Karpas-422 (cell line): ENCODE results near the gene UBA7. TPM values are rescaled to one million over a fixed set of nuclear protein-coding genes. Genes with fewer than 3 reads are reported as not detected.

Experiments used
- DNase-seq: peaks from one replicate; pipeline ENCODE4 v3.0.0-alpha.2; 2015
- H2AFZ ChIP-seq: fragments of 200-600 bp; sonication (generic); 2 replicates; pipeline ENCODE4 v1.6.1; 2014; ENCODE audit warnings: antibody characterized with exemption, low read length, mixed read lengths
- H3K27ac ChIP-seq: fragments of 200-600 bp; sonication (generic); 2 replicates; pipeline ENCODE4 v1.5.1; 2014; ENCODE audit warnings: mild to moderate bottlenecking, low read length, moderate library complexity
- H3K27me3 ChIP-seq: fragments of 200-600 bp; sonication (generic); 2 replicates; pipeline ENCODE4 v1.6.1; 2014; ENCODE audit warnings: low read length, mixed read lengths
- H3K36me3 ChIP-seq: fragments of 200-600 bp; sonication (generic); 2 replicates; pipeline ENCODE4 v1.6.1; 2014; ENCODE audit warnings: low read length, mixed read lengths; ENCODE audit not compliant: insufficient read depth
- H3K4me1 ChIP-seq: fragments of 200-600 bp; sonication (generic); 2 replicates; pipeline ENCODE4 v1.6.1; 2014; ENCODE audit warnings: mild to moderate bottlenecking, low read length, mixed read lengths
- H3K4me2 ChIP-seq: fragments of 200-600 bp; sonication (generic); 2 replicates; pipeline ENCODE4 v1.6.1; 2014; ENCODE audit warnings: low read length, low read depth, mild to moderate bottlenecking; ENCODE audit not compliant: poor library complexity, severe bottlenecking
- H3K4me3 ChIP-seq: fragments of 200-600 bp; sonication (generic); 2 replicates; pipeline ENCODE4 v1.5.1; 2014; ENCODE audit warnings: mild to moderate bottlenecking, antibody characterized with exemption, low read length, mixed read lengths
- H3K79me2 ChIP-seq: fragments of 200-600 bp; sonication (generic); 2 replicates; pipeline ENCODE4 v1.6.1; 2014; ENCODE audit warnings: mild to moderate bottlenecking, low read length, mixed read lengths
- H3K9ac ChIP-seq: fragments of 200-600 bp; sonication (generic); 2 replicates; pipeline ENCODE4 v1.6.0; 2014; ENCODE audit warnings: low read length
- H3K9me2 ChIP-seq: fragments of 200-600 bp; sonication (generic), shearing (Covaris generic); replicated peaks from 2 replicates; pipeline ENCODE4 v1.6.0; 2014; ENCODE audit warnings: mild to moderate bottlenecking, low read length, moderate library complexity; ENCODE audit not compliant: insufficient read depth
- H3K9me3 ChIP-seq: fragments of 300-700, 200-600 bp; sonication (generic); 2 replicates; pipeline ENCODE4 v1.6.1; 2014; ENCODE audit warnings: low read length, mixed read lengths
- H4K20me1 ChIP-seq: fragments of 200-600 bp; sonication (generic); 2 replicates; pipeline ENCODE4 v1.6.1; 2014; ENCODE audit warnings: mild to moderate bottlenecking, antibody characterized with exemption, low read length, low read depth; ENCODE audit not compliant: insufficient read depth
- small RNA-seq: library from RNA; depleted of rRNA; stranded (forward); fragments of <200 nt; gene quantifications from one replicate; pipeline ENCODE3, GENCODE V24; 2014
- total RNA-seq: library from RNA; depleted of rRNA; stranded (reverse); fragments of >200 nt; shearing (Covaris generic); gene quantifications from 2 replicates; pipeline ENCODE4 v1.2.3, GENCODE V29; 2014; ENCODE audit warnings: low replicate concordance; rRNA removed

UBA7 gene
- total RNA-seq, 1 experiment from 2014 or later: 10.5 TPM

GRCh38 chr3:49757197-49757596, 56.6 kb downstream of the UBA7 start:
- Histone ChIP-seq H3K27me3 (no peaks in the 10 kb centered on the region), H3K36me3 (no peaks in the 10 kb centered on the region), H3K27ac (no peak overlapping the region), H3K79me2 (peaks cover 90% of the 10 kb centered on the region), H3K9me2 (no peaks in the 10 kb centered on the region), H3K4me2 (no peak overlapping the region), H4K20me1 (no peaks in the 10 kb centered on the region), H3K9me3 (no peaks in the 10 kb centered on the region), H3K4me3 (no peak overlapping the region), H3K4me1 (no peaks in the 10 kb centered on the region), H3K9ac (no peak overlapping the region), H2AFZ (no peak overlapping the region)
- DNase-seq: no peak

GRCh38 chr3:49756036-49756435, 57.7 kb downstream of the UBA7 start:
- Histone ChIP-seq H3K9me3 (no peaks in the 10 kb centered on the region), H3K79me2 (peaks cover 92% of the 10 kb centered on the region)

More at GRCh38 chr3:49756036-49756435, 57.7 kb downstream of the UBA7 start:
- H3K4me3 ChIP-seq: no peak overlapping the region
- no peaks in the 10 kb centered on the region for H3K27me3 ChIP-seq
- H3K4me2 ChIP-seq: no peak overlapping the region
- H4K20me1 ChIP-seq: no peaks in the 10 kb centered on the region
- no peaks in the 10 kb centered on the region for H3K36me3 ChIP-seq
- no peaks in the 10 kb centered on the region for H3K9me2 ChIP-seq
- DNase-seq: no peak
- H3K27ac ChIP-seq: no peak overlapping the region
- no peak overlapping the region for H3K9ac ChIP-seq
- H3K4me1 ChIP-seq: no peaks in the 10 kb centered on the region
- no peak overlapping the region for H2AFZ ChIP-seq

Small RNA genes lying within 50 kb of the gene (small RNA-seq; reads per million reads assigned to genes)
- gene COX6CP14 (0.32 reads per million), gene RN7SL217P (not detected)

Other genes with a start within 250 kb of the UBA7 start
- 96.3 and 175 TPM in 2 replicates for gene APEH, start 139.6 kb downstream of the UBA7 start, total RNA-seq
- gene MST1, start 124.5 kb downstream of the UBA7 start, total RNA-seq: 19.8 and 25.6 TPM in 2 replicates
- 20.1 and 31.5 TPM in 2 replicates for gene RNF123, start 124.4 kb downstream of the UBA7 start, total RNA-seq
- 3.8 TPM in 1 of 2 replicates, not detected in the other for gene AMIGO3, start 94.3 kb downstream of the UBA7 start, total RNA-seq
- gene GMPPB, start 90.0 kb downstream of the UBA7 start, total RNA-seq: 10.1 and 13.6 TPM in 2 replicates
- gene IP6K1, start 27.4 kb downstream of the UBA7 start, total RNA-seq: 22.3 and 27.3 TPM in 2 replicates
- not detected in 2 replicates for gene CDHR4, start 14.1 kb downstream of the UBA7 start, total RNA-seq
- 5.7 and 9.8 TPM in 2 replicates for gene INKA1, start 10.7 kb downstream of the UBA7 start, total RNA-seq
- gene TRAIP, start 42.6 kb upstream of the UBA7 start, total RNA-seq: 5.9 and 9.2 TPM in 2 replicates
- gene CAMKV, start 56.0 kb upstream of the UBA7 start, total RNA-seq: 3.2 and 7.8 TPM in 2 replicates
- not detected in 2 replicates for gene MST1R, start 89.9 kb upstream of the UBA7 start, total RNA-seq
- 9.6 and 9.8 TPM in 2 replicates for gene MON1A, start 115.9 kb upstream of the UBA7 start, total RNA-seq
- 88.3 and 109 TPM in 2 replicates for gene RBM6, start 126.2 kb upstream of the UBA7 start, total RNA-seq